SW 1271 (cell line): ENCODE data around the gene IDH3G.

Source experiments
- DNase-seq, 2 experiments: peaks; one replicate each; lab custom pipeline; 2025; lab: John Stamatoyannopoulos, UW

The IDH3G gene

GRCh38 chrX:153773741-153774575 lies 20.2 kb downstream of the IDH3G start:
- no peak for DNase-seq

GRCh38 chrX:153773218-153773611 lies 21.0 kb downstream of the IDH3G start:
- DNase-seq = no peak

- DNase-seq = no peak
These were observed 21.6 kb downstream of the IDH3G start for GRCh38 chrX:153772316-153773217.

- no peak for DNase-seq
These were observed 22.5 kb downstream of the IDH3G start for GRCh38 chrX:153771415-153772315.

GRCh38 chrX:153770601-153771414 lies 23.4 kb downstream of the IDH3G start:
- DNase-seq = no peak

GRCh38 chrX:153769865-153770600 lies 24.1 kb downstream of the IDH3G start:
- DNase-seq = no peak

GRCh38 chrX:153769158-153769864 lies 24.9 kb downstream of the IDH3G start:
- DNase-seq = no peak

GRCh38 chrX:153768311-153769157 lies 25.6 kb downstream of the IDH3G start:
- DNase-seq = no peak

GRCh38 chrX:153767674-153768055 lies 26.5 kb downstream of the IDH3G start:
- no peak for DNase-seq

GRCh38 chrX:153766871-153767673 lies 27.1 kb downstream of the IDH3G start:
- no peak for DNase-seq

GRCh38 chrX:153766098-153766817 lies 27.9 kb downstream of the IDH3G start:
- DNase-seq = no peak

GRCh38 chrX:153765138-153766079 lies 28.8 kb downstream of the IDH3G start:
- no peak for DNase-seq

- no peak for DNase-seq
These were observed 29.4 kb downstream of the IDH3G start for GRCh38 chrX:153764786-153765137.

- peak; percentile 33 to 36 for DNase-seq
These were observed 30.0 kb downstream of the IDH3G start, which contains the start of gene PLXNB3 for GRCh38 chrX:153763989-153764755. Gene PLXNB3, plus strand, starts transcription at chrX:153764249. Its CDS starts 1,287 bp downstream, at chrX:153765536.

GRCh38 chrX:153763298-153763932 lies 30.8 kb downstream of the IDH3G start:
- no peak for DNase-seq
